Heart left ventricle (tissue), 13 donors: Measurements from ENCODE around the gene MAGI2.

Experiments
- CTCF ChIP-seq, 12 donors: fragments of 200-600 bp; sonication (generic) in 4 of 12; IDR thresholded peaks; one replicate each; pipeline versions ENCODE4 v1.5.0 to v1.8.0; 2018 to 2022; ENCODE audit warnings: antibody characterized with exemption in 12 of 12, mild to moderate bottlenecking in 5 of 12
- POLR2A ChIP-seq, 2 donors: fragments of 450-650 bp; IDR thresholded peaks; one replicate each; pipeline ENCODE4 v1.6.1; 2017; ENCODE audit warnings: antibody characterized with exemption in 2 of 2, mild to moderate bottlenecking in 2 of 2, moderate library complexity in 2 of 2
- donor health status: ischemic (EF 13 %, LVEDD 7.1; RV severe dilation, severe dysfunction).
- donor health status: DM: no; HTN: yes; CAD: no.
- donor health status: DM: no; HTN: no; CAD: no.
- donor health status: ischemic (EF 25% LVEDD 6.9; RV normal size, moderate dysfunction).
- donor health status: ischemic (EF 25% LVEDD 5.7; RV mildly dilated, moderate dysfunction).
- donor health status: ischemic (EF 35%, LVEDD 5.7; RV mildly dilated, moderate dysfunction).
- donor health status: nonischemic (EF 11% LVEDD 7.7; RV severe dilation, severe dysfunction).
- donor health status: DM: yes; HTN: yes; CAD: no.
- donor health status: PGD.
- donor health status: ischemic (EF 29% LVEDD 5.4; RV normal size, mild dysfunction).
- donor health status: nonischemic (EF 23%, LVEDD 6.1; RV moderate dilation, normal function).

DNA sequence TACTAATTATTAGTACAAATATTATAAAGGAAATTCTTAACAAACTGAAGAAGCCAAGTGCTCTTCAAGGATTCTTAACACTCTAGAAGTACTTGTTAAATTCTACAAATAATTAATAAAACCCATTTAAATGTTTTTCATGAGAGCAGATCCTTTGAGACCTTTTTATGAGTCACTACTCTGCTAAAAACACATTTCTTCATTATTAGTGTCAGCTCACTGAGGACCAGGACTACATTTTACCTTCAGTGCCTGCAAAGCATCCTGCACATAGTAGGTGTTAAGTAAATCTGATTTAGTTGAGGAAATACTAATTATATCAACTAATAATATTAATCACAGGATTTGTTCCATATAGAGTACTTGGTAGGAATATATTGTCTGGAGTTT lies 1381.3 kb downstream of the MAGI2 start:
- TF ChIP-seq CTCF (IDR thresholded peaks at IDR 0.05) (no peak), POLR2A (IDR thresholded peaks at IDR 0.05) (no peak)
